Stimulated activated CD4-positive, alpha-beta T cell treated with anti-CD3 and anti-CD28 coated beads, Interleukin-15, amount 100 ng/mL, for 1 hour (primary cell): ENCODE results near the gene EPHA8.

Source experiments
- DNase-seq, 2 donors: peaks; one replicate each; pipeline ENCODE4 v3.0.0-alpha.2; 2020; ENCODE audit warnings: low read depth in 1 of 2, low spot score in 1 of 2

Gene EPHA8

GRCh38 chr1:22641906-22642636 is 78.8 kb downstream of the EPHA8 start:
- peak; percentile 37 to 59 for DNase-seq

GRCh38 chr1:22643381-22643780 is 80.1 kb downstream of the EPHA8 start, which contains the start of gene C1QC:
Gene C1QC (plus strand): TSS chr1:22643633. CDS start chr1:22644024, 391 bp downstream.
- DNase-seq, result no peak

- DNase-seq, result no peak
Measured at GRCh38 chr1:22643928-22644327, 80.6 kb downstream of the EPHA8 start.

GRCh38 chr1:22645931-22646330 is 82.6 kb downstream of the EPHA8 start:
- DNase-seq, result no peak

GRCh38 chr1:22646384-22646783 is 83.1 kb downstream of the EPHA8 start:
- DNase-seq, result no peak

- no peak for DNase-seq
Measured at GRCh38 chr1:22650089-22650693, 86.9 kb downstream of the EPHA8 start.

- no peak for DNase-seq
Measured at GRCh38 chr1:22651941-22652856, 88.9 kb downstream of the EPHA8 start.

- DNase-seq, result no peak
Measured at GRCh38 chr1:22652881-22653316, 89.6 kb downstream of the EPHA8 start, which contains the start of gene C1QB. Gene C1QB (plus strand): TSS chr1:22653236. CDS start chr1:22659463, 6,227 bp downstream.
